Neural progenitor cell (in vitro differentiated cells): ENCODE data around the gene IL10RB. TPM values are rescaled to one million over a fixed set of nuclear protein-coding genes. Genes with fewer than 3 reads are reported as not detected.

ENCODE experiments used
- DNase-seq: peaks from one replicate; pipeline ENCODE4 v3.0.0-alpha.2; 2016; ENCODE audit warnings: low spot score
- H2AFZ ChIP-seq: fragments of 200-600 bp; sonication (generic); replicated peaks from 2 replicates; pipeline ENCODE4 v1.6.1; 2016; ENCODE audit warnings: antibody characterized with exemption
- H3F3A ChIP-seq: fragments of 200-600 bp; sonication (generic); 2 replicates; pipeline ENCODE4 v1.6.1; 2016; ENCODE audit warnings: antibody characterized with exemption, low read depth
- H3K27ac ChIP-seq: fragments of 200-600 bp; sonication (generic); 2 replicates; pipeline ENCODE4 v1.5.1; 2016; ENCODE audit warnings: mild to moderate bottlenecking
- H3K27me3 ChIP-seq: fragments of 200-600 bp; sonication (generic); 2 replicates; pipeline ENCODE4 v1.6.1; 2016; ENCODE audit warnings: mild to moderate bottlenecking, moderate library complexity
- H3K36me3 ChIP-seq: fragments of 200-600 bp; sonication (generic); 2 replicates; pipeline ENCODE4 v1.5.1; 2016
- H3K4me1 ChIP-seq: fragments of 200-600 bp; sonication (generic); 2 replicates; pipeline ENCODE4 v1.6.1; 2016; ENCODE audit warnings: mixed run types
- H3K4me2 ChIP-seq: fragments of 200-600 bp; sonication (generic); 2 replicates; pipeline ENCODE4 v1.6.1; 2016
- H3K4me3 ChIP-seq: fragments of 200-600 bp; sonication (generic); 2 replicates; pipeline ENCODE4 v1.5.1; 2016
- H3K79me2 ChIP-seq: fragments of 200-600 bp; sonication (generic); 2 replicates; pipeline ENCODE4 v1.6.1; 2016; ENCODE audit warnings: low read depth
- H3K9ac ChIP-seq: fragments of 200-600 bp; sonication (generic); 2 replicates; pipeline ENCODE4 v1.6.1; 2016
- H3K9me3 ChIP-seq: fragments of 200-600 bp; sonication (generic); 2 replicates; pipeline ENCODE4 v1.5.1; 2016; ENCODE audit warnings: low read depth
- H4K20me1 ChIP-seq: fragments of 200-600 bp; sonication (generic); 2 replicates; pipeline ENCODE4 v1.6.1; 2016; ENCODE audit warnings: low read depth
- H3K27ac Mint-ChIP-seq: 3 replicates; pipeline ENCODE4 v1.8.0; 2021; ENCODE audit warnings: mixed read lengths
- H3K27me3 Mint-ChIP-seq: 2 replicates; pipeline ENCODE4 v1.8.0; 2022; ENCODE audit warnings: low read depth, mild to moderate bottlenecking, inconsistent platforms, moderate library complexity, mixed read lengths; ENCODE audit not compliant: insufficient read depth
- H3K36me3 Mint-ChIP-seq: 3 replicates; pipeline ENCODE4 v1.8.0; 2021; ENCODE audit warnings: mixed read lengths
- H3K4me1 Mint-ChIP-seq: 3 replicates; pipeline ENCODE4 v1.8.0; 2021; ENCODE audit warnings: mixed read lengths
- H3K4me3 Mint-ChIP-seq: 3 replicates; pipeline ENCODE4 v1.8.0; 2021; ENCODE audit warnings: mild to moderate bottlenecking, moderate library complexity, mixed read lengths
- H3K9me3 Mint-ChIP-seq: 3 replicates; pipeline ENCODE4 v1.8.0; 2020; ENCODE audit warnings: mixed read lengths
- CTCF ChIP-seq: fragments of 200-600 bp; sonication (generic); IDR thresholded peaks from 2 replicates; pipeline ENCODE4 v1.5.1; 2017; ENCODE audit warnings: antibody characterized with exemption, mild to moderate bottlenecking
- EZH2 ChIP-seq: fragments of 200-600 bp; sonication (generic); IDR thresholded peaks from 2 replicates; pipeline ENCODE4 v1.6.1; 2017; ENCODE audit warnings: antibody characterized with exemption, mild to moderate bottlenecking, moderate library complexity
- EZH2phosphoT487 ChIP-seq: fragments of 200-600 bp; sonication (generic); IDR thresholded peaks from 2 replicates; pipeline ENCODE4 v1.6.1; 2017; ENCODE audit warnings: antibody characterized with exemption
- total RNA-seq: library from RNA; depleted of rRNA; stranded (reverse); fragments of >200 nt; gene quantifications from 2 replicates; pipeline ENCODE4 v1.2.3, GENCODE V29; 2015; ENCODE audit warnings: low replicate concordance

The IL10RB gene
- total RNA-seq, 1 donor from 2014 or later, result 3.1 TPM

- H3K36me3 Mint-ChIP-seq, result peaks cover 56% of the 10 kb centered on the region
Observed at GRCh38 chr21:33246963-33247362, 19.2 kb upstream of the IL10RB start.

GRCh38 chr21:33247599-33247998, 18.6 kb upstream of the IL10RB start:
- Mint-ChIP-seq H3K4me3 (no peak overlapping the region), H3K9me3 (no peaks in the 10 kb centered on the region), H3K36me3 (peaks cover 58% of the 10 kb centered on the region), H3K27me3 (peaks cover 3% of the 10 kb centered on the region), H3K4me1 (peaks cover 10% of the 10 kb centered on the region), H3K27ac (no peak overlapping the region)
- Histone ChIP-seq H3K79me2 (no peaks in the 10 kb centered on the region), H2AFZ (no peak overlapping the region), H3F3A (peaks cover 14% of the 10 kb centered on the region), H3K4me1 (peaks cover 19% of the 10 kb centered on the region), H3K4me2 (no peak overlapping the region), H3K27ac (no peak overlapping the region), H3K36me3 (peaks cover 6% of the 10 kb centered on the region), H3K9ac (no peak overlapping the region), H3K27me3 (no peaks in the 10 kb centered on the region), H4K20me1 (peaks cover 5% of the 10 kb centered on the region), H3K4me3 (no peak overlapping the region), H3K9me3 (no peaks in the 10 kb centered on the region)
- TF ChIP-seq CTCF, result no peak
- no peak for TF ChIP-seq EZH2
- TF ChIP-seq EZH2phosphoT487, result no peak
- no peak for DNase-seq

More at GRCh38 chr21:33246963-33247362, 19.2 kb upstream of the IL10RB start:
- peaks cover 3% of the 10 kb centered on the region for H3K79me2 ChIP-seq
- H3K4me3 ChIP-seq, result no peak overlapping the region
- H3F3A ChIP-seq, result peaks cover 14% of the 10 kb centered on the region
- no peak overlapping the region for H3K4me3 Mint-ChIP-seq
- H2AFZ ChIP-seq, result no peak overlapping the region
- peaks cover 5% of the 10 kb centered on the region for H4K20me1 ChIP-seq
- no peak overlapping the region for H3K4me2 ChIP-seq
- H3K36me3 ChIP-seq, result peaks cover 6% of the 10 kb centered on the region
- H3K27ac ChIP-seq, result no peak overlapping the region
- peaks cover 4% of the 10 kb centered on the region for H3K9me3 Mint-ChIP-seq
- H3K9ac ChIP-seq, result no peak overlapping the region
- H3K27me3 ChIP-seq, result no peaks in the 10 kb centered on the region
- no peak for DNase-seq
- H3K4me1 Mint-ChIP-seq, result peaks cover 10% of the 10 kb centered on the region
- H3K9me3 ChIP-seq, result no peaks in the 10 kb centered on the region
- no peak for TF ChIP-seq EZH2phosphoT487
- no peak for TF ChIP-seq CTCF
- no peak for TF ChIP-seq EZH2
- H3K27me3 Mint-ChIP-seq, result peaks cover 3% of the 10 kb centered on the region
- H3K4me1 ChIP-seq, result peaks cover 19% of the 10 kb centered on the region
- H3K27ac Mint-ChIP-seq, result no peak overlapping the region

GRCh38 chr21:33249331-33250002, 16.7 kb upstream of the IL10RB start:
- DNase-seq, result no peak
- Histone ChIP-seq H3K27me3 (no peaks in the 10 kb centered on the region), H3K36me3 (peaks cover 6% of the 10 kb centered on the region), H3K27ac (no peak overlapping the region), H3K9ac (no peak overlapping the region), H3K4me1 (peaks cover 12% of the 10 kb centered on the region), H3K4me3 (no peak overlapping the region), H3F3A (peaks cover 9% of the 10 kb centered on the region), H3K79me2 (no peaks in the 10 kb centered on the region), H3K4me2 (no peak overlapping the region), H3K9me3 (no peaks in the 10 kb centered on the region), H4K20me1 (peaks cover 5% of the 10 kb centered on the region), H2AFZ (no peak overlapping the region)
- Mint-ChIP-seq H3K4me3 (no peak overlapping the region), H3K4me1 (peaks cover 10% of the 10 kb centered on the region), H3K27me3 (no peaks in the 10 kb centered on the region), H3K27ac (no peak overlapping the region), H3K36me3 (peaks cover 54% of the 10 kb centered on the region), H3K9me3 (no peaks in the 10 kb centered on the region)
- TF ChIP-seq EZH2 (no peak), CTCF (no peak), EZH2phosphoT487 (no peak)
